GM19372 (cell line): Measurements from ENCODE around the gene KCNAB2.

Experiments
- ATAC-seq: cut with Tn5 transposase; IDR thresholded peaks from one replicate; pipeline ENCODE4 v1.9.1; 2021; ENCODE audit warnings: mild to moderate bottlenecking, low read depth, moderate library complexity; ENCODE audit not compliant: unreplicated experiment

The KCNAB2 gene

GRCh38 chr1:6124341-6124740, 78.7 kb downstream of the KCNAB2 start:
- no peak for ATAC-seq

- ATAC-seq = no peak
Observed at GRCh38 chr1:6124746-6125365, 79.2 kb downstream of the KCNAB2 start.

- ATAC-seq = no peak
Observed at GRCh38 chr1:6125366-6125765, 79.7 kb downstream of the KCNAB2 start.

- no peak for ATAC-seq
Observed at GRCh38 chr1:6126028-6126427, 80.3 kb downstream of the KCNAB2 start.

GRCh38 chr1:6126521-6127067, 80.9 kb downstream of the KCNAB2 start:
- ATAC-seq = no peak

GRCh38 chr1:6127587-6128163, 82.0 kb downstream of the KCNAB2 start:
- no peak for ATAC-seq

GRCh38 chr1:6128276-6129081, 82.8 kb downstream of the KCNAB2 start:
- no peak for ATAC-seq

- ATAC-seq = no peak
Observed at GRCh38 chr1:6129313-6129712, 83.6 kb downstream of the KCNAB2 start.

GRCh38 chr1:6130036-6130435, 84.3 kb downstream of the KCNAB2 start:
- no peak for ATAC-seq

- ATAC-seq = no peak
Observed at GRCh38 chr1:6130596-6130995, 84.9 kb downstream of the KCNAB2 start.

GRCh38 chr1:6131561-6131960, 85.9 kb downstream of the KCNAB2 start:
- ATAC-seq = no peak

GRCh38 chr1:6133146-6133895, 87.6 kb downstream of the KCNAB2 start:
- ATAC-seq = no peak

GRCh38 chr1:6134206-6134605, 88.5 kb downstream of the KCNAB2 start:
- ATAC-seq = no peak

GRCh38 chr1:6134741-6135510, 89.2 kb downstream of the KCNAB2 start:
- no peak for ATAC-seq

- ATAC-seq = no peak
Observed at GRCh38 chr1:6136516-6137220, 91.0 kb downstream of the KCNAB2 start.

GRCh38 chr1:6137758-6138157, 92.1 kb downstream of the KCNAB2 start:
- ATAC-seq = no peak

GRCh38 chr1:6140413-6140812, 94.7 kb downstream of the KCNAB2 start:
- ATAC-seq = no peak

- ATAC-seq = no peak
Observed at GRCh38 chr1:6141592-6141991, 95.9 kb downstream of the KCNAB2 start.

GRCh38 chr1:6142036-6142621, 96.4 kb downstream of the KCNAB2 start:
- no peak for ATAC-seq
